ENCODE measurements around the gene LHPP.

The LHPP gene, protein sequence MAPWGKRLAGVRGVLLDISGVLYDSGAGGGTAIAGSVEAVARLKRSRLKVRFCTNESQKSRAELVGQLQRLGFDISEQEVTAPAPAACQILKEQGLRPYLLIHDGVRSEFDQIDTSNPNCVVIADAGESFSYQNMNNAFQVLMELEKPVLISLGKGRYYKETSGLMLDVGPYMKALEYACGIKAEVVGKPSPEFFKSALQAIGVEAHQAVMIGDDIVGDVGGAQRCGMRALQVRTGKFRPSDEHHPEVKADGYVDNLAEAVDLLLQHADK

DNA sequence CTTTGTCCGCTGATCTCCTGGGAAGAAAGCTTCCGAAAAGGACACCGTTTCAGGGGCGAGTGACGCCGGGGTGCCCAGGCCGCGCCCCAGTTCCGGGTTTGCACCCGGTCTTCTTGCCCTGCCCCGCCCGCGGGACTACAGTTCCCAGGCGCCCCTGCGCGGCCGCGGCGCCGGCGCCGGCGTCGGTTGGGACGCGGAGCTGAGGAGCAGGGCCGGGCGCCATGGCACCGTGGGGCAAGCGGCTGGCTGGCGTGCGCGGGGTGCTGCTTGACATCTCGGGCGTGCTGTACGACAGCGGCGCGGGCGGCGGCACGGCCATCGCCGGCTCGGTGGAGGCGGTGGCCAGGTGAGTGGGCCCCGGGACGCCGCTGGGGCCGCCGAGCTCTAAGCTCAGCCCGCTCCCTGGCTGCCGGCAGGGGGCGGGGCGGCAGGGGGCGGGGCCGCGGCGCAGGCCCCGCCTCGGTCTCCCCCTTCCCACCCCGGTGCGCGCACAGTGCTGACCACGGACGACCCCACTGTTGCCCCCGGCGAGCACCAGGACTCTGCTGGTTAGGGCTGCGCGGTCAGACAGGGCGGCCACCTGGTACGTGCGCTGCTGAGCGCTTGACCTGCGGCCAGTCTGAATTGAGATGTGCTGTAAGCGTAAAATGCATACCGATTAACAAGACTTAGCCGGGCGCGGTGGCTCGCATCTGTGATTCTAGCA, at the start of gene LHPP:
Gene LHPP (plus strand): TSS at position 182 of the 706 bp plus-strand sequence. CDS start 40 bp downstream, at position 222.
- peak within 1 kb of the TSS; percentile 76 for H3K27ac ChIP-seq
- H3K36me3 ChIP-seq, result no peaks in the 10 kb centered on the region
- peaks cover 22% of the 10 kb centered on the region for H3K27me3 ChIP-seq
- no peaks in the 10 kb centered on the region for H3K9me3 ChIP-seq
- H3K4me3 ChIP-seq (ENCODE audit: low read depth in 1 of 2, low read length in 1 of 2), result peak within 1 kb of the TSS; percentile 68 to 74
- H3K4me1 ChIP-seq (ENCODE audit: control insufficient read depth in 1 of 2, insufficient read depth in 1 of 2, low read depth in 1 of 2, low read length in 1 of 2), result peaks cover 15 to 20% of the 10 kb centered on the region in 2 experiments
- peak; percentile 72 for TF ChIP-seq CTCF (IDR thresholded peaks at IDR 0.05)

GRCh38 chr10:124414076-124414475, 47.5 kb upstream of the LHPP start:
- TF ChIP-seq CTCF (IDR thresholded peaks at IDR 0.05), result no peak
- Histone ChIP-seq H3K4me3 (ENCODE audit: low read depth in 1 of 2, low read length in 1 of 2) (no peak overlapping the region), H3K27ac (no peak overlapping the region), H3K36me3 (peaks cover 6% of the 10 kb centered on the region), H3K9me3 (no peaks in the 10 kb centered on the region), H3K27me3 (peaks cover under 1% of the 10 kb centered on the region), H3K4me1 (ENCODE audit: control insufficient read depth in 1 of 2, insufficient read depth in 1 of 2, low read depth in 1 of 2, low read length in 1 of 2) (peaks cover 9 to 23% of the 10 kb centered on the region in 2 experiments)

DNA sequence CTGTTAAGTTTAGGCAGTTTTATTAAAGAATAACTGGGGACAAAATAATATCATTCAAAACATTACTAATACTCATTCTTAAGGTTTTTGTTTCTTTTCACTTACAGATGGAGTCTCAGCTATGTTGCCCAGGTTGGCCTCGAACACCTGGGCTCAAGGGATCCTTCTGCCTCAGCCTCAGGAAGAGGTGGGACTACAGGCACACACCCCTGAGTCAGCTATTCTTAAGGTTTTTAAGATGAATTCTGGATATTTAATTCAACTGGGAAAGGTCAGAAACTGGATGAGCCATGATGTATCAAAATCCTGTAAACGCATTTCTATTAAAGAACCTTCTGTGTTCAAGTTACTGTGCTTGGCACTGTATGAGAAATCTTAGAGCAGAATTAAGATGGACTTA, 46.4 kb upstream of the LHPP start:
- Histone ChIP-seq H3K27ac (no peak overlapping the region), H3K9me3 (no peaks in the 10 kb centered on the region), H3K4me3 (ENCODE audit: low read depth in 1 of 2, low read length in 1 of 2) (no peak overlapping the region), H3K27me3 (peaks cover 11% of the 10 kb centered on the region), H3K36me3 (peaks cover 4% of the 10 kb centered on the region), H3K4me1 (ENCODE audit: control insufficient read depth in 1 of 2, insufficient read depth in 1 of 2, low read depth in 1 of 2, low read length in 1 of 2) (peaks cover 13 to 26% of the 10 kb centered on the region in 2 experiments)
- no peak for TF ChIP-seq CTCF (IDR thresholded peaks at IDR 0.05)

DNA sequence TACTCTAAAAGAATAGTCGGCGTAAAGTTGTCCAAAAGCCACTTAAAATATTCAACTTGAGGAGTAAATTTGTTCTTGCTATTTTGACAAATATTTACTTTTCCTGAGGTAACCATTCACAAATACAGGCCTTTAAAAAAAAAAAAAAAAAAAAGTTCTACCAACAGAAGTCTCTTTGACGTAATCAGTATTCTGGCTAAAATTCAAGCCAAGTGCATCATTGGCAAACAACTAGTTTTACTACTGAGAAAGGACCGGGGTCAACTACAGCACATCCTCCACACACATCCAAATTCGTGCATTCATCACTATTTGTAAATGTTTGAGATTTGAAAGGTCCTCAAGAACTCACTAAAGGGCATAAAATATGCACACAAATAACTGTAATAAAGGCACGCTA, 44.9 kb upstream of the LHPP start:
- no peak overlapping the region for H3K27ac ChIP-seq
- H3K27me3 ChIP-seq, result peaks cover 27% of the 10 kb centered on the region
- TF ChIP-seq CTCF (IDR thresholded peaks at IDR 0.05), result no peak
- H3K36me3 ChIP-seq, result no peaks in the 10 kb centered on the region
- H3K4me1 ChIP-seq (ENCODE audit: control insufficient read depth in 1 of 2, insufficient read depth in 1 of 2, low read depth in 1 of 2, low read length in 1 of 2), result peaks cover 13 to 18% of the 10 kb centered on the region in 2 experiments
- H3K9me3 ChIP-seq, result no peaks in the 10 kb centered on the region
- H3K4me3 ChIP-seq (ENCODE audit: low read depth in 1 of 2, low read length in 1 of 2), result no peak overlapping the region

DNA sequence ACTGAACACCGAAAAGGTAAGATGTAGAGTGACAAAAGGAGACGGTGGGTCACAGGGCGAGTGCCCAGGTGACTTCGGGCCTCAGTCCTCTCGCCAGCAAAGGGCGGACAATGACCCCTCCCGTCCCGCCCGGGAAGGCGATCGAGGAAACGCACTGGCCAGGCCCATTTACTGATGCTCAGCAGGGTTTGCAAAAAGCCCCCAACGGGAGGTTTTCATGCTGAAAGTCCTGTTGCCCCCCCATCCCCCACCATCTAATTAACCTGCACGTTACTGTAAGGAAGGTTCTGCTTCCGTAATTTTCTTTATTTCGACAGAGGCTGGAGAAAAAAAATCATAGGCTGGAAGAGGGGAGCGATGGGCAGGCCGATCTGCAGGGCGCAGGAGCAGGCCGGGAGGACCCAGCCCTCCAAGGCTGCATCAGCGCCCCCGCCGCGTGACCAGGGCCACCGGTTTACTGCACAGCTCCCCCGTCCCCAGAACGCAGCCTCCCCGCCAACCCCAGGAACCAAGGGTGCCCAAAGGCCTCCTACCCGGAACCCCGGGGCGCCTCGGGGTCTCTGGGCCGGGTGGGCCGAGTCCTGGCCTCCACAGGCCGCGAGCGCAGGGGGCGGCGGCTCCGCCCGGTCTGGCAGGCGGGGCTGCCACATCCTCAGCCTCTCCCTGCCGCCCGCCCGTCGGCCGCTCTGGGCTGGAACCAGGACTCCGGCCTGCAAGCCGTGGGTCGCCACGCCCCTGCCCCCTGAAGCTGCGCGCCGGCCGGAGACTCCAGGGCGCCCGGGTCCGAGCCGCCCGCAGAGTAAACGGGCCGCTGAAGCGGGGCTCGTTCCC, 43.5 kb upstream of the LHPP start:
- no peaks in the 10 kb centered on the region for H3K36me3 ChIP-seq
- peak overlapping the region; percentile 78 for H3K27ac ChIP-seq
- H3K4me1 ChIP-seq (ENCODE audit: control insufficient read depth in 1 of 2, insufficient read depth in 1 of 2, low read depth in 1 of 2, low read length in 1 of 2), result peaks cover 13 to 18% of the 10 kb centered on the region in 2 experiments
- H3K9me3 ChIP-seq, result no peaks in the 10 kb centered on the region
- peak overlapping the region; percentile 68 to 79 for H3K4me3 ChIP-seq (ENCODE audit: low read depth in 1 of 2, low read length in 1 of 2)
- TF ChIP-seq CTCF (IDR thresholded peaks at IDR 0.05), result no peak
- H3K27me3 ChIP-seq, result peaks cover 40% of the 10 kb centered on the region
